ENCODE data around the gene SYT4.
A peak's percentile ranks its signal among the peaks of the same experiment; 100 is the strongest.
"Not testable (repeated sequence)": the region's sequence is repeated elsewhere in the genome, so short reads cannot be mapped to it uniquely, and the experiment has no call there.

SYT4 gene, protein sequence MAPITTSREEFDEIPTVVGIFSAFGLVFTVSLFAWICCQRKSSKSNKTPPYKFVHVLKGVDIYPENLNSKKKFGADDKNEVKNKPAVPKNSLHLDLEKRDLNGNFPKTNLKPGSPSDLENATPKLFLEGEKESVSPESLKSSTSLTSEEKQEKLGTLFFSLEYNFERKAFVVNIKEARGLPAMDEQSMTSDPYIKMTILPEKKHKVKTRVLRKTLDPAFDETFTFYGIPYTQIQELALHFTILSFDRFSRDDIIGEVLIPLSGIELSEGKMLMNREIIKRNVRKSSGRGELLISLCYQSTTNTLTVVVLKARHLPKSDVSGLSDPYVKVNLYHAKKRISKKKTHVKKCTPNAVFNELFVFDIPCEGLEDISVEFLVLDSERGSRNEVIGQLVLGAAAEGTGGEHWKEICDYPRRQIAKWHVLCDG

GRCh38 chr18:43277164-43277600 is at the start of gene SYT4:
Gene SYT4, minus strand, starts transcription at chr18:43277490. Its CDS starts 209 bp downstream, at chr18:43277281.
- DNase-seq: peak; percentile 31

DNA sequence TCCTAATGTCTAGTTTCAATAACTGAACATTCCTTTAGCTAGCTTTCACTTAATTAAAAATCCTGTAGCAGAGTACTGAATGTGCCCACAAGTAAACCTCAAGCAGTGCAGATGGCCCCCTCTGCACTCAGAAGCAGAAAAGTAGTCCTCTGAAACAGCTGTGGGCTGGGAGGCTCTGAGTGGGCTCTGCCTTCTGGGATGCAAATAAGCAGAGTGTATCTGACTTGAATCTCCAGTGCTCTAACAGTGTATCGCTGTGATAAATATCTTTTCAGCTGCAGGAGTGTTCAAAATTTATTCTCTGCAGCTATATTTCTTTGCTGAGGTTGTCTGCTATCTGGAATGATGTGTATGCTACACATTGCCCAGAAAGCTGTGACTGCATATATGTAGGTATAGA is 44.8 kb upstream of the SYT4 start:
- DNase-seq: no peak

DNA sequence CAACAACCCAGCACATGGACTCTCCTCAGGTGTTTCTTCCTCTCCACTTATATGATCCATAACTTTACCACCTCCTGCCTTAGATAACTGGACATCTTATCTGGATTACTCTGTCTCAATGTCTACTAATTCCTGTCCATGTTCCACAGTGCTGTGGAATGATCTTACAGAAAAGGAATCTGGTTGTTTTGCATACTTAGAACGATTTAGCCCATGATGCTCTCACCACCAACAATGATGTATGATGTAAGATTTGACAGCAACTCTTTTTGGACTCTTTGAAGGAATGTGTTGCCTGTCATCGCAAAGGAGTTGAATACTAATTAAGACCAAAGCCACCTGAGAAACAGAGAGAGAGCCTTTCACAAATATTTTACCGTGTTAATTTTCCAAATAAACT is 37.7 kb upstream of the SYT4 start:
- DNase-seq: peak; percentile 11

DNA sequence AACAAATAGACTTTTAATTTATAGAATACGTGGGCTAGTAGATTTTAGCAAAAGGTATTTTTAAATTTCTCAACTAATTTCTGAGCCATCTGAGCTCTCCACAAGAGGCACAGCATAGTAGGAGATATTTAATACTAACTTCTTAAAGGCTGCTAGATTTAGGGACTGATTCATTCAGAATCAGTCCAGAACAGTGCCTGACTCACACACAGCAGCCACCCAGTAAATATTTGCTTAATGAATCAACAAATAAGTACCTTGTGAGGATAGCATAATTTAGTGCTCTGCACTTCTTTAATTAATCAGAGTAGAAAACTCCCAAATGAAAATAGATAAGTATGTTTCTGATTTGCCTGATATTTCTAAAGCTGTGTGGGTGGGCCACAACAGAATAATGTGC is 35.6 kb upstream of the SYT4 start:
- peak; percentile 31 for DNase-seq

DNA sequence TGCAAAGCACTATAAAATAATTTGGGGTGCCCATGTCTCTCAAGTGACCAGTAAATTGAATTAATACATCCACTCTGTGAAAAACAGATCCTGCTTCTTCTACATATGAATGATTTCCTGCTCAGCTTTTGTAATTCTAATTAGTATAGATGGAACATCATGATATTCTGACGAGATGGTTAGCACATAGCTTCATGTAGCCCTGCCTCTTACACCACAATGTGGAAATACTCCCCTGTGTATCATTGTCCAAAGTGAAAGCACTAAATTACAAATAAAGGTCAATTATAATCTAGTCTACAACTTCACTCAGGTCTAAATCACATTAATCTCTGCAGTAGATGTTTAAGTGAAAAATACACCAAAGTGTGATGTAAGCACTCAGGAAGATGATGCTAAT is 32.9 kb upstream of the SYT4 start:
- DNase-seq: no peak

GRCh38 chr18:43303376-43303775 is 26.1 kb upstream of the SYT4 start:
- DNase-seq: no peak

- DNase-seq: not testable (repeated sequence)
Observed at GRCh38 chr18:43286187-43286586, 8.9 kb upstream of the SYT4 start.

GRCh38 chr18:43283299-43283698 is 6.0 kb upstream of the SYT4 start:
- DNase-seq: no peak

DNA sequence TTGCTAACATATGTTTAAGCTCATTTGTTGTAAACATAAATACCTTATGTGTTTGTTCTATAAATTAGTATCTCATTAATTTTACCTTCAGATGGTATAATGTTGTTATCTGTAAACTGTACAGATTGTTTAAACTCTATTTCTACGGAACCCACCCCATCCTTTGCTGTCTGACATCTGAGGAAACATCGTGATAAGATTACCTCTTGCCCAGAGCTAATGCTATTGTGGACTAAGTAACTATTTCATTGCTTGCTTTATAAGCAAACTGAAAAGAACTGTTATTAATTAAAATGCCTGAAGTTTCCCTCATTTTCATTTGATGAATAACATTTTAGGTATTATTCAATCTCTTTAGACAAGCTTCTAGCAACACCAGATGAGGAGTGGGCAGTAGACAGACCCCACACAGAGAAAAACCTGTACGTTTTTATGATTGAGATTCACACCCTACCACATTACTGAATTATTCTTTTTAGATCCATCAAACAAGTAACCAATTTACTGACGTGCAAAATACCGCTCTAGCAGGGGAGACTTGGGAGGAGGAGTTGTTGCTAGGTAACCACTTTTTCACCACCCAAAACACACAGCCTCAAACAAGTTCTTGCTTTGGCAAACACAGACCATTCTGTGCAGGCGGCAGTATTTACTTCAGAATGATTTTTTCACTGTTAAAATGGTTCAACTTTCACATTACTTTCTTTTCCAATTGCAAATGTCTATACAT is 1.9 kb upstream of the SYT4 start:
- DNase-seq: no peak

- DNase-seq: no peak
Observed at GRCh38 chr18:43278355-43278754, 1.1 kb upstream of the SYT4 start.

- no peak for DNase-seq
Observed at GRCh38 chr18:43276491-43276890, 799 bp downstream of the SYT4 start.

- no peak for DNase-seq
Observed at GRCh38 chr18:43275546-43275945, 1.7 kb downstream of the SYT4 start.

- no peak for DNase-seq
Observed at GRCh38 chr18:43274526-43274925, 2.8 kb downstream of the SYT4 start.

DNA sequence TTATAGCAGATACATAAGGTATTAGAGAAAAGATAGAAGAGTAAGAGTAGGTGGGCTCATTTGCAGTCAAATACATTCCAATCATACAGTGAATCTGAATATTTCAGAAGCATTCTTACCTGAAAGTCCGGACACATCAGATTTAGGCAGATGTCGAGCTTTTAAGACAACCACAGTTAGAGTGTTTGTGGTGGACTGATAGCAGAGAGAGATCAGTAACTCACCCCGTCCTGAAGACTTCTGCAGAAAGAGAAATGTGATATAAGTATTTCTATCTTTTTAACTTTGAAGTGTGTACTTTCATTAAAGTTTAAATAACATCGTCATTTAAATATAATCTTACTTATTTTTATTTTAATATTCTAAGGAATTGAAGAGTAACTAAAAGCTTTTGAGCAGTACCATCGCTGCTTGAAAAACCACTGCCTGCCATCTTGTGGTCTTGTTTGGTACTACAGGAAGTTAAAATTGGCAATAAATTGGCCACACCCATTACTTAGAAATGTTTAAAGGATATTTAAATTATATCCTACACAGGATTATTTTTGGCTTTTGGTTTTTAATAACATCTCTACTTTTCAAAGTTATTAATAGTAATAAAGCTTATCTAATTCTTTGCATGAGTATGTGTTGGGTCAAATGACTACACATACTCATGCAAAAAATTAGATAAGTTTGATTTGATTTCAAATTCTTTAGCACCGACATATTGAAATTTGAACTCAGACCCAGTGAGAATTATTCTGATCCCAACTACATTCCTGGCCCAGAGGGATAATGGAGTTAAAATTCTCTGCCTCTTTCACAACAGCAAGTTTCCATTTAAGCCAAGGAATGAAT is 5.5 kb downstream of the SYT4 start:
- DNase-seq: peak; percentile 38

- no peak for DNase-seq
Observed at GRCh38 chr18:43267818-43268217, 9.5 kb downstream of the SYT4 start.

GRCh38 chr18:43265465-43265864 is 11.8 kb downstream of the SYT4 start:
- DNase-seq: no peak

- DNase-seq: no peak
Observed at GRCh38 chr18:43248610-43249249, 28.6 kb downstream of the SYT4 start.

DNA sequence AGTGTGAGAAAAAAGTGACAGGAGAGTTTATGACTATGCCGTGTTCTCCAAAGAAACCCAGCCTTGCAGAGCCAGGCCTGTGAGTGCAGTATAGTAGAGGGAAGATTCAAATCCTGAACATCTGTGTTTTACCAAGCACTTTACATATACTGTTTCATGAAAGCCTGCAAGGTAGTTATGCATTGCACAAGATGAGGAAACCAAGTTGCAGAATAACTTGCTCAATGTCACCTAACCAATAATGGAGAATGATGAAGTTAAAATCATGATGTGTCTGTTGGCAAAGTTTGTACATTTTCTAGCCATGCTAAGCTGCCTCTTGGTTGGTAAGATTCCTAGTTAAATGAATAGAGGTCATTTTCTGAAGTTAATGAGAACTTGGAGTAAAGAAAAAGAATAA is 29.3 kb downstream of the SYT4 start:
- DNase-seq: no peak

DNA sequence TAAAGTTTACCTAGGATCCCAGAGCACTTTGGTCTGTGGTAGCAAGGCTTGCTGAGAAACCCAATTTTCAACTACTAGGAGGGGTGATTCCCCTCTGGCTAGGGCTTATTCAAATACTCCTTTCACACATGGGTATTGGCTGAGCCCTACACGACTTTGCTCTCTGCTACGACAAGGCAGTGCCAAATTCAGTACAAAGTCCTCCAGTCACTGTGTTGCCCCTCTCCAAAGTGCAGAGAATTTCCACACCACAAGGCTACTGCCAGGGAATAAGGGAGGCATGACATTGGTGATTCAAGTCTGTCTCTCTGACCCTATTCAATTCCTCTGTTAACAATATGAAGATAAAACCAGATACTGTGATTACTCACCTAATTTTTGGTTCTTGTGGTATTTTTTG is 38.9 kb downstream of the SYT4 start:
- no peak for DNase-seq

GRCh38 chr18:43236921-43237320 is 40.4 kb downstream of the SYT4 start:
- no peak for DNase-seq

GRCh38 chr18:43234889-43235288 is 42.4 kb downstream of the SYT4 start:
- DNase-seq: no peak

GRCh38 chr18:43222501-43222900 is 54.8 kb downstream of the SYT4 start:
- DNase-seq: no peak

DNA sequence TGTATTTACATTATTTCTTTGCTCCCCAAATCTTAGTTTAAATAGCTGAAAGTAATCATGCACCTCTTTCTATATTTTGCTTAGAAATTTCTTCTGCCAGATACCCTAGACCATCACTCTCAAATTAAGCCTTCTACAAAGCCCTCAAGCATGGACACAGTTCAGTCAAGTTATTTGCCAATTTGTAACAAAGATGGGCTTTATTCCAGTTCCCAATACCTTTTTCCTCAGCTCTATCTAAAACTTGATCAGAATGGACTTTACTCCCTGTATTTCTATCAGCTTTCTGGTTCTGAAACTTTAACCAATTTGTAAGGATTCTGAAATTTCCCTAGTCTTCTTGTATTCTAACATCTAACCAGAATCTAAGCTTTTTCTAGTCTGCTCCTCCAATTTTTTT is 56.6 kb downstream of the SYT4 start:
- no peak for DNase-seq
